HG03196 (cell line): ENCODE data around the gene SNRPA1.
A peak's percentile ranks its signal among the peaks of the same experiment; 100 is the strongest.
"Not testable (repeated sequence)": the region's sequence is repeated elsewhere in the genome, so short reads cannot be mapped to it uniquely, and the experiment has no call there.

Experiments
- ATAC-seq: cut with Tn5 transposase; IDR thresholded peaks from one replicate; pipeline ENCODE4 v1.9.1; 2021; ENCODE audit not compliant: unreplicated experiment

The SNRPA1 gene

GRCh38 chr15:101296418-101297405 lies 1.7 kb upstream of the SNRPA1 start:
- no peak for ATAC-seq

DNA sequence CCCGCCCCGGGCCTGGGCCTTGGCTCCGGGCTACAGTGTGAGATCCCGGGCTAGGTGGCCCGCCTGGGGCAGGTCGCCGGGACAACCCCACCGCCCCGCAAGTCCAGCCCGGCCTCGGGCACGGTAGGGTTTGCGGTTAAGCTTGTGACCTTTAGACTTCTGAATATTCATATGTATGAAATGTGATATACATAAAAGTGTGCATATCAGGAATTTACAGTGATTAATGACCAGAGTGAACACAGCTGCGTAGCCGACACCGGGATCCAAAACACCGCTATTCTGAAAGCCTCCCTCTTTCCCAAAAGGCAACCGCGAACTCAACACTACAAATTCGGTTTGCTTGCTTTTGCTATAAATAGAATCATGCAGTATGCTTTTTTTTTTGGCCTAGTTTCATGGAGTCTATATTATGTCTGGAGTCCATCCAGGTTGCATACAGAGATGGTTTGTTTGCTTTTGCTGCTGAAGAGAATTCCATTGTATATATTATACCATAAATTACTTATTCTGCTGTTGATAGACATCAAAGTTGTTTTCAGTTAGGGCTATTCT lies 636 bp upstream of the SNRPA1 start:
- ATAC-seq, result no peak

GRCh38 chr15:101293122-101293521 lies 1.9 kb downstream of the SNRPA1 start:
- ATAC-seq, result no peak

DNA sequence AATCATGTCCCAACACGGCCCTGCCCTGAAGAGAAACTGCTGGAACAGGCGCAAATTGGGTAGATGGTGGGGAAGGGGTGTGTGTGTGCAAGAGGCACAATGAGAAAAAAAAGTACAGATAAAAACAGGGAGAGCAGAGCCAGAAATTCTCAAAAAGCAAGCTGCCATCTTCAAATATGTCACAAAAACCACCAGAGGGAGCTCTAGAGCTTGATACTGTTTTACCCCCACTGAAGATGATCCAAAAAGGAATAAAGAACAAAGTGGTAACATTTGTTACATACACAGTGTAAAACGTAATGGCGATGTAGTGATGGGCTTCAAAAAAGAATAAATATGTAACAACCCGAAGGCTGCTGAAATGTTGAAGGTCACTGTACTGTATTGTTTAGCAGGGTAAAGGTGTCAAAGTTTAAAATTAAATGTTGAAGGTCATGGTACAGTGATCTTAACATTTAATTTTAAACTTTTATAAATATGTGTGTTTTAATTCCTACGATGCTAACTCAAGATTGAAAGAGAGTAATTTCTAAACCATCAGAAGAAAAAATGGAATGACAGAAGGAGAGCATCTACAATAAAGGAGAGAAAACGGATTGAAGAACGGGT lies 6.0 kb downstream of the SNRPA1 start:
- no peak for ATAC-seq

DNA sequence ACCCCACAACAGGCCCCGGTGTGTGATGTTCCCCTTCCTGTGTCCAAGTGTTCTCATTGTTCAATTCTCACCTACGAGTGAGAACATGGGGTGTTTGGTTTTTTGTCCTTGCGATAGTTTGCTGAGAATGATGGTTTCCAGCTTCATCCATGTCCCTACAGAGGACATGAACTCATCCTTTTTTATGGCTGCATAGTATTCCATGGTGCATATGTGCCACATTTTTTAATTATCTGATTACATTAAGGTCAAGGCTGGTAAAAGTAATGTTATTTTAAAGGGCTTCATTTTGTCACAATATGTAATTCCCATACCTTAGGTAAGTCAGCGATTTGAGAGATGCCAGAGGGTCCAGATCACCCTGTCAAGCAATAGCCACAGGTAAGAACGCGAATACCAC lies 7.7 kb downstream of the SNRPA1 start:
- ATAC-seq, result not testable (repeated sequence)

- ATAC-seq, result no peak
Measured at GRCh38 chr15:101286471-101287114, 8.5 kb downstream of the SNRPA1 start.

DNA sequence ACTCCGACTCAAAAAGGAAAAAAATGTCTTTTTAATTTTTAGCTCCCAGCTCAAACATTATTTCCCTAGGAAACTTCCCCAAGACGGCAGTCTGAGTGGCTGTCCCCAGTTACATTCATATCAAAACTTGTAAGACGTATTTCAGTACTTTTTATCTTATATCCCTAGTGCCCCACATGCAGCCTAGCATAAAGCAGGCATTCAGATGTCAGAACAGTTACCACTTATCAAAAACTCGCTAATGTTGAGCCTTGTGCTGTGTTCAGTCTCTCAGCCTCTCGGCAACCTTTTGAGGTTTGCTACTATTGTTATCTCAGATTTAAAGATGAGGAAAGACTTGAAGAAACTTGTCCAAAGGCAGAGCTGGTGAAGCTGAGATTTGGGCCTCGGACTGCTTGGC lies 11.1 kb downstream of the SNRPA1 start:
- no peak for ATAC-seq

- ATAC-seq, result no peak
Measured at GRCh38 chr15:101280007-101280406, 15.0 kb downstream of the SNRPA1 start.

DNA sequence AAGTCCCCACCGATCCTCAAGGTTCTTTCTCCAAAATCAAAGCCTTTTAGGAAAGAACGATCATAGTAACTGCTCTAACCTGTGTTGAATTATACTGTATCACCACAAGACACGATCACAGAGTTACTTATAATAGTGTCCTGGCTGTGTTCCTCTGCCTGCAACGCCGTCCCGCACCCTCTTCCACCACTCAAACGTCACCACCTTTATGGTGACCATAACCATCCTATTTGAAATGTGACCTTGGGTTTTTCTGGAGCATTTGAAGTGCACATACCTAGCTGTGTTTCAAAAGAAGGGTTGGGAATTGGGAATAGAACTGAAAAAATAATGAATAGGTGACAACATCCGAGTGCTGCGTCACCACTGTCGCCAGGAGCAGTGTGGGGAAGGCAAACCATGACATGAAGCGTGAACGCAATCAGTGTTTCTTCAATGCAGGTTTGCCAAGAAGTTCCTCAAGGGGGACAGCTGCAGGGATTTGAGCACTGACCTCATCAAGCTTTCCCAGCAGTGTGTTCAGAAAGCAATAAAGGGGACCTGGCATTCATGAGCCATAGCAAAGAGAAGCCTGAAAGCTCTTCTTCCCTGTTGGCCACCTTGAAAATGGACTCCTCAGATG lies 17.0 kb downstream of the SNRPA1 start:
- ATAC-seq, result no peak

DNA sequence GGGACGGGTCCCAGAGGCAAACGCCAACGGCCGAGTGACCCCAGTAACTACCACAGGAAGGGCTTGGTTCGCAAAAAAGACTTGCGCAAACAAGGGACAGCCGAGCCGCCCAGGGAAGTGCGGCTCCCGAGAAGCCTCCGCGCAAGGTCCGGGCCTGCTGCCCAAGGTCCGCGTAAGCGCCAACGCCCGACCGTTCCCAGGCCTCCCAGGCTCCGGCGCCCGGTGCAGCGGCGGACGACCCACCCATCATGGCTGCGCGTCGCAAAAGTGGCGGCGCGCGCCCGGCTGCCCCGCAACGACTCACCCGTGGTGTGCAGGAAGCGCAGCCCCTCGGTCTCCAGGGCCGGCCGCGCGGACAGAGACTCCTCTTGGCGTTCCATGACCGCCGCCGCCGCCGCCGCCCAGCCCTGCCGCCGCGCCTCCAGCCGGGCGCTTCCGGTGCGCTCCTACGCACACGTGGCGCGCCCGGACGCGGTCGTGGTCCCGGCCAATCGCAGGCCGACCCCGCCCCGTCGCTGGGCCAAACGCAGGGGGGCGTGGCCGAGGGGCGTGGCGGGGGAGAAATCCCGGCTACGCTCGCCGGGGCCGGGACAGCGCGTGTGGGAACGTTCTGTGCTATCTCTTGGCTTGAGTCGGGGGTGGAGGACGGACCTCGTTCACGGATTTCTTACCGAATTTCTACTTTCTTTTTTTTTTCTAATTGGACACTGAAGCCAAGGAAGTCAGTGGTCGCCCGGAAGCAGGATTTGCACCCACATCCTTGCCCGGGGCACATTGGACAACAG lies 17.8 kb downstream of the SNRPA1 start, which contains the start of gene SELENOS:
Gene SELENOS (minus strand): TSS at position 448 of the 785 bp plus-strand sequence. CDS start 68 bp downstream, at position 380.
- ATAC-seq, result peak; percentile 88

DNA sequence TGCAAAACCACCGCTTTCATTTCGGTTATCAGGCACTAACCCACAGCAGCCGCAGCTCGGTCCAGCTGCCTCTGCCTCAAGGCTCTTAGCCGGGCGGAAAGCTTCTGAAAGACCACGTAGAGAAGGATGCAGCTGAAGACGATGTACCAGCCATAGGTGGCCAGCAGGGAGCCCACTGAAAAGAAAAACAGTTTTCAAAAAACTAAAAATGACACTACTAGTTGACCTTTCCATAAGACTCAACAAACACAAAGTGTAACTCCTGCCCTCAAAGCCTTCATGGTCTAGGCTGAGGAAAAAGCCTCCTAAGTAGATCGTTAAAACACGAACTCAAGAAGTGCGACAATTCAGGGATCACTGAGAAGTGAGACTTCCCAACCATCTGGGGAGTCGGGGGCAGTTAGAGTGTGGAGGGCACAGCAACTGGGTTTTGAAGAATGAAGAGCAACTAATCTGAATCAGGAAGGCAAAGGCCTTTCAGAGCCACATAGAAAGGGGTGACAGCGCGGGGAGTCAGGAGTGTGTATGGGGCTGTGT lies 18.5 kb downstream of the SNRPA1 start:
- peak; percentile 27 for ATAC-seq

- ATAC-seq, result no peak
Measured at GRCh38 chr15:101275018-101275417, 20.0 kb downstream of the SNRPA1 start.

DNA sequence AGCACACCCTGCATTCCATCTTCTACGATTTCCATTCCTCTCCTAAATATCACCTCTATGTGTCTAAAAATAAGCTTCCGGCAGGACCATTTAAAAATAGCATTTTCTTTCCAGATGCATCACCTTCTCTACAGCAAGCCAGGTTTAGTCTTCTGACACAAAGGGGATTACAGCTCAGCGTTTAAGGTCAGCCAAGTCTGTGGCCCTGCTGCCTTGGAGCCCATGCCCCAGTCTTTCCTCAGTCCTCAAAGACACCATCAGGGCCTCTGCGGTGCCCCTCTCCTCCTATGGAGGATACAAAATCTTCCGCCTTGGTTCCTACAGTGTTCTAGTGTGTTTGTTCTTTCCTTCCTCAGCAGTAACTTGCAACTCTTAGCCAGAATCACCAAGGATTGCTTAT lies 21.5 kb downstream of the SNRPA1 start:
- no peak for ATAC-seq

DNA sequence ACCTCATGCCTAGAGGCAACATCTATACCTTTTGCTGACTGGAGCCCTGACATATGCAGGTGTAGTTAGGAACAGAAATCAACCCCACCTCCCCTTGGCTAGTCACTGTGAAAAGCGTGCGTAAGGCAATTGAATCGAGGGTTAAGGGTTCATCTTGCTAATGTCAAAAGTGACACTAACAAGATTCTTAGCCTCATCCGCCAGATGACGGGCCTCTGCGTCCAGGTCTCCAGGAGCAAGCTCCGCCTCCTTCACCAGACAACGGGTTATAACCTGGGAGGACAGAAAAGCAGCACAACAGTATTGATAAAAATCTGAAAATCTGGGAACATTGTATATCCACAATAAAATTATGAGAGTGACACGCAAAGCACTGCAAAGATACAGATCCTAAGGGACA lies 22.5 kb downstream of the SNRPA1 start:
- ATAC-seq, result no peak

DNA sequence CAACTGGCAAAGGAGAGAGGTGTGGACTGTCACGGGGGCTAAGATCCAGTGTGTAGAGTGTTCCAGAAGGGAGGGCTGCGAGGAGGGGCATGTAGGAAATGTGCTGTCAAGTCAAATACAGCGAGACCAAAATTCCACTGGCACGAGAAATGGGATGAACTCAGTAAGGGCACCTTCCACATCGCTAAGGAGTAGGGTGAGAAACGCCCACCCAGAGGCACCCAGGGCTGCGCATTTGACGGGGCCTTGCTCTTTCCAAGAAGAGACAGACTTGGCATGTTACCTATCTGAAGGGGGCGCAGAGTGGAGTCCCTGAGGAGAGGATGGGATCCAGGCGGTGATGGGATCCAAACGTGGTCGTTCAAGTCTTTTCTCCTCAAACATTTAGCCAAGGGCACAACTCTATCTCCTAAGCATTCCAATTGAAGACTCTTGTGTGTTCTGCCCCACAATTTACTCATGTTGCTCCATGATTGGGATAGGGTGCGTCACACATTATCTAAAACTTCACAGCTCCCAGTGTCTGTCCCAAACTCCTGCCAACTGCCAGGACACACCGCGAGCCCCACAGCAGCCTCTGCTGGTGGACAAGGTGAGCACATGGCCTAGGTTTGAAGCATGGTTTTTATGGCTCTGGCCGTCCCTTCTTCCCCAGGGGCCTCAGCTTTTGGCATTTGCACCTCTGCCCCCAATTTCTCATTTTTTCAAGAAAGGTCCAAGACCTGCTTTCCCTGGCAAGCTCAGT lies 25.4 kb downstream of the SNRPA1 start:
- no peak for ATAC-seq

GRCh38 chr15:101267320-101268104 lies 27.5 kb downstream of the SNRPA1 start:
- ATAC-seq, result no peak

GRCh38 chr15:101266787-101267186 lies 28.3 kb downstream of the SNRPA1 start:
- no peak for ATAC-seq

DNA sequence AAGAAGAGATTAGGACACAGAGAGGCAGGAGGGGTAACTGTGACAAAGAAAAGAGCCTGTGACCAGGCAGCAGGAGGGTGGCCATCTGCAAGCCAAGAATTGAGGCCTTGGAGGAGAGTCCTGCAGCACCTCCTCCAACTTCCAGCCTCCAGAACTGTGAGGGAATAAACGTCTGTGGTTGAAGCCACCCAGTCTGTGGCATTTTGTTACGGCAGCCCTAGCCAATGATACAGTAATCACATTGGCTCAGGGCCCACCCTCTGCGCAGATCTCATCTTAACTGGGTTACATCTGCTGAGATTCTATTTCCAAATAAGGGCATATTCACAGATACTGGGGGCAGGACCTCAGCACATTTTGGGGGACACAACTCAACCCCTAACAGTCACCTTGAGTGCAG lies 29.0 kb downstream of the SNRPA1 start:
- ATAC-seq, result no peak
